ENCODE measurements around the gene DEXI. TPM values are rescaled to one million over a fixed set of nuclear protein-coding genes. Genes with fewer than 3 reads are reported as not detected.
A peak's percentile ranks its signal among the peaks of the same experiment; 100 is the strongest.

Gene DEXI
- total and polyA plus RNA-seq, 9 of the 15 experiments (the other 6 are each of a cell fraction or from before 2014, with no cell fraction given): 2.9 to 40.1 (median 22.0) TPM

- Histone ChIP-seq H2AFZ (ENCODE audit: low read depth, low read length) (no peak overlapping the region), H3K9me1 (ENCODE audit: control insufficient read depth, insufficient read depth, low read length) (no peaks in the 10 kb centered on the region), H3K4me3 (no peak overlapping the region), H3K79me2 (ENCODE audit: control insufficient read depth, insufficient read depth, low read length) (peaks cover 22% of the 10 kb centered on the region; the same call in 2 of the 3 replicates), H3K4me1 (replicated peaks in 1 of 2; ENCODE audit: control insufficient read depth in 2 of 2, insufficient read depth in 2 of 2, low read length in 2 of 2) (peaks cover 0 to 9% of the 10 kb centered on the region in 2 experiments; a peak in 2 of 5 replicates), H3K9me3 (replicated peaks; ENCODE audit: control insufficient read depth, insufficient read depth, low read depth, low read length) (no peaks in the 10 kb centered on the region), H3K9ac (ENCODE audit: insufficient read depth in 1 of 2, low read depth in 2 of 2, low read length in 2 of 2) (no peak overlapping the region), H3K36me3 (ENCODE audit: control insufficient read depth, insufficient read depth, low read length) (peaks cover 53% of the 10 kb centered on the region), H3K27ac (ENCODE audit: extremely low read depth, low read depth, low read length) (no peak overlapping the region), H3K4me2 (ENCODE audit: insufficient read depth, low read length) (no peak overlapping the region), H4K20me1 (replicated peaks; ENCODE audit: control insufficient read depth, insufficient read depth, low read length) (peaks cover 29% of the 10 kb centered on the region), H3K27me3 (ENCODE audit: control insufficient read depth in 2 of 2, insufficient read depth in 2 of 2, low read length in 2 of 2) (no peaks in the 10 kb centered on the region)
- in situ Hi-C loops (cut with MboI) (loop anchor here (10.0 kb wide), 1 partner anchor 677 kb away; no protein-coding TSS in a partner anchor), intact Hi-C loops (cut with micrococcal nuclease) (no loop called here)
- FAIRE-seq (no peak), ATAC-seq (no peak), DNase-seq (ENCODE audit: extremely low read depth in 1 of 4, low spot score in 3 of 4) (no peak)
- 95% methylated on average over 11 of the region's 11 CpGs for WGBS (ENCODE audit: insufficient coverage, low coverage, missing lambda C conversion rate)
- ChIA-PET CTCF (ENCODE audit: low intra/inter-chr PET ratio) (no interaction called here), POLR2A (interaction anchor here (1.3 to 1.5 kb wide), 2 partner anchors 10 to 13 kb away, joined by 3 to 6 read pairs; partner anchors contain the start of gene DEXI)
- no TSS peak for BruUV-seq (replicated peaks)
- peak; percentile 78 for TF ChIP-seq RBM25 (IDR thresholded peaks at IDR 0.05; ENCODE audit: low read depth, low read length, severe bottlenecking)
- TF ChIP-seq KDM1A (IDR thresholded peaks at IDR 0.05): peak; percentile 19 to 38; a peak in 1 of 4 replicates
- 0 out of 2 replicates have a peak, but pooled peaks have one; percentile 48 for TF ChIP-seq BCOR (IDR thresholded peaks at IDR 0.05)
- no peak for TF ChIP-seq HNRNPL (IDR thresholded peaks at IDR 0.05; ENCODE audit: low read depth, low read length)
- peak; percentile 66 for TF ChIP-seq ZFP36 (IDR thresholded peaks at IDR 0.05; ENCODE audit: low read depth, low read length, partially characterized antibody)
- TF ChIP-seq ADNP (tag; IDR thresholded peaks at IDR 0.05): peak; percentile 40; the same call in 1 of the 2 replicates
These were observed 10.2 kb downstream of the DEXI start for GRCh38 chr16:10931977-10932632.

All from K562 (cell line).